Keratinocyte (primary cell): ENCODE data around the gene HSPB9. TPM values are rescaled to one million over a fixed set of nuclear protein-coding genes. Genes with fewer than 3 reads are reported as not detected.

Source experiments
- DNase-seq: peaks from one replicate; pipeline ENCODE4 v3.0.0-alpha.2; 2011; ENCODE audit warnings: low read depth, missing footprints, low spot score
- FAIRE-seq: peaks from 2 replicates; lab custom pipeline; 2011; peaks lifted over from hg19 to GRCh38; lab: Jason Lieb, UNC
- H2AFZ ChIP-seq: 2 replicates; pipeline ENCODE4 v1.6.0; 2012; ENCODE audit warnings: low read length, control low read depth, inconsistent platforms; ENCODE audit not compliant: control insufficient read depth
- H3K27ac ChIP-seq: 2 replicates; pipeline ENCODE4 v1.5.1; 2011; ENCODE audit warnings: low read length; ENCODE audit not compliant: control insufficient read depth, insufficient read depth
- H3K27me3 ChIP-seq: 3 replicates; pipeline ENCODE4 v1.6.0; 2011; ENCODE audit warnings: low read length; ENCODE audit not compliant: control insufficient read depth, insufficient read depth; ENCODE audit errors: extremely low read depth
- H3K36me3 ChIP-seq, 2 experiments: 2 replicates in 1 of 2; 3 replicates in 1 of 2; pipeline ENCODE4 v1.5.1; 2011; ENCODE audit warnings: low read length in 2 of 2, mild to moderate bottlenecking in 1 of 2; ENCODE audit not compliant: control insufficient read depth in 2 of 2, insufficient read depth in 2 of 2; ENCODE audit errors: extremely low read depth in 1 of 2
- H3K4me1 ChIP-seq: 3 replicates; pipeline ENCODE4 v1.5.1; 2011; ENCODE audit warnings: low read length; ENCODE audit not compliant: control insufficient read depth, insufficient read depth; ENCODE audit errors: extremely low read depth
- H3K4me2 ChIP-seq: 3 replicates; pipeline ENCODE4 v1.6.0; 2011; ENCODE audit warnings: low read depth, low read length; ENCODE audit not compliant: control insufficient read depth, insufficient read depth; ENCODE audit errors: extremely low read depth
- H3K4me3 ChIP-seq, 3 experiments: fragments of 200-600 bp in 1 of 3; sonication (generic) in 1 of 3; 2 replicates in 2 of 3; 3 replicates in 1 of 3; pipeline ENCODE4 v1.5.1; 2011 to 2016; ENCODE audit warnings: low read length in 3 of 3, mild to moderate bottlenecking in 3 of 3, control low read depth in 2 of 3, inconsistent platforms in 1 of 3, low read depth in 1 of 3, mixed read lengths in 1 of 3, mixed run types in 1 of 3, moderate library complexity in 1 of 3; ENCODE audit not compliant: control insufficient read depth in 2 of 3, insufficient read depth in 2 of 3; ENCODE audit errors: extremely low read depth in 1 of 3
- H3K79me2 ChIP-seq: 2 replicates; pipeline ENCODE4 v1.6.0; 2012; ENCODE audit warnings: low read length; ENCODE audit not compliant: control insufficient read depth, insufficient read depth
- H3K9ac ChIP-seq: 3 replicates; pipeline ENCODE4 v1.6.0; 2011; ENCODE audit warnings: low read length; ENCODE audit not compliant: control insufficient read depth, insufficient read depth; ENCODE audit errors: extremely low read depth
- H3K9me1 ChIP-seq: 3 replicates; pipeline ENCODE4 v1.6.0; 2011; ENCODE audit warnings: low read length; ENCODE audit not compliant: control insufficient read depth, insufficient read depth; ENCODE audit errors: extremely low read depth
- H3K9me3 ChIP-seq: 2 replicates; pipeline ENCODE4 v1.5.1; 2012; ENCODE audit warnings: low read depth, low read length; ENCODE audit not compliant: control insufficient read depth
- H4K20me1 ChIP-seq: 3 replicates; pipeline ENCODE4 v1.6.0; 2011; ENCODE audit warnings: low read length; ENCODE audit not compliant: control insufficient read depth, insufficient read depth; ENCODE audit errors: extremely low read depth
- EZH2 ChIP-seq: IDR thresholded peaks from one replicate; pipeline ENCODE4 v1.6.1; 2012; ENCODE audit warnings: inconsistent platforms, mild to moderate bottlenecking, low read length, moderate library complexity
- dilution Hi-C: fragments of 300-500 bp; cut with MboI; formaldehyde crosslinking; loops from one replicate; pipeline ENCODE4 v1.7.0; 2020; ENCODE audit warnings: low sequenced_read_pairs; ENCODE audit not compliant: extremely low pct_ligation_motif_present
- polyA plus RNA-seq, 5 experiments: library from polyadenylated mRNA; depleted of rRNA in 3 of 5; stranded (reverse) in 3 of 5; stranded (forward) in 1 of 5; unstranded in 1 of 5; fragments of >200 nt; gene quantifications; 1 replicate in 1 of 5; 2 replicates in 3 of 5; 3 replicates in 1 of 5; pipeline versions ENCODE4 v1.2.1 to v1.2.3, GENCODE V29; 2011 to 2012; ENCODE audit warnings: missing spikeins in 2 of 5, low read depth in 1 of 5, low replicate concordance in 1 of 5
- TF ChIP-seq, protein P1 (sequence below), 3 experiments: IDR thresholded peaks in 1 of 3; conservative IDR thresholded peaks in 1 of 3; optimal IDR thresholded peaks in 1 of 3; 2 replicates in 2 of 3; 3 replicates in 1 of 3; pipeline versions ENCODE3 to v1.5.1; 2011; ENCODE audit warnings: low read length in 3 of 3, mild to moderate bottlenecking in 3 of 3, moderate library complexity in 2 of 3, control low read depth in 1 of 3, inconsistent platforms in 1 of 3; ENCODE audit not compliant: insufficient read depth in 2 of 3; ENCODE audit errors: extremely low read depth in 1 of 3

Gene HSPB9
- polyA plus RNA-seq, 1 donor (not counting 4 experiments of a cell fraction or from before 2014, with no cell fraction given), result not detected

DNA sequence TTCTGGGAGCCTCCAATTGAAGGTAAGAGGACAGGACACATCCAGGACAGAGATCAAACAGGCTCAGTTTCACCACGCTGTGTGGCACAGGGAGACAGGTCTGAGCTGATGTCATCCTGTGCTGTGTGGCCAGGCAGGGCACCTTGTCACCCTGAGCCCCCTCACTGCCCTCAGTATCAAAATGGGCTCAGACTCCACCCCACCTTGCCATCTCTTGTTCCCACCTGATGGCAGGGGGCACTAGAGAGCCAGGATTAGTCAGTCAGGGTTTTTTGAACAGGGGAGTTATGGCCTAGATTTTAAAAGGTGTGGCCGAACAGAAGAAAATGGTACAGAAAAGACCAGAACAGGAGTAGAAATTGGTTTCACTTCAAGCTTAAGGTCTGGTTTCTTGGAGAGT lies 4.1 kb upstream of the HSPB9 start:
- H2AFZ ChIP-seq, result no peak overlapping the region
- H3K4me1 ChIP-seq, result peaks cover 28% of the 10 kb centered on the region

DNA sequence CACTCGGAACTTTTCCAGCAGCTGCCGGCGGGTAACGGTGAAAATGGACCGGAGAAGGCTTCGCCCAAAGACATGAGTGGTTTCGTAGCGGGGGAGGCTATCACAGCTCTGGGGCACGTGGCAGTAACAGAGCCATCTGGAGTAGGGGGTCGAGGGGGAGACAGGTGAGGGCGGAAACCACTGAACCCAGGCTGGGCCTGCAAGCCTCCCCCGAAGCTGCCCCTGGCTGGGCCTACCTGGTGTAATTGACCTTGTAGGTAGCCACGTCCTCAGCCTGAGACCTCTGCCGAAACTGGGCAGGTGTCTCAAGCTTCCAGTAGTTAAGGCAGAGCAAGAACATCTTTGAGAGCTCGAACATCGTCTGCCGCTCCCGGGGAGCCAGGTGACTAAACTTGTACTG lies 3.3 kb upstream of the HSPB9 start:
- H2AFZ ChIP-seq, result no peak overlapping the region
- H3K4me1 ChIP-seq, result peaks cover 27% of the 10 kb centered on the region
- dilution Hi-C loops, result no loop called here
- no peak overlapping the region for H3K4me3 ChIP-seq
- no peak overlapping the region for H3K27ac ChIP-seq
- no peak for DNase-seq
- no peak overlapping the region for H3K9ac ChIP-seq
- H3K79me2 ChIP-seq, result peaks cover 3% of the 10 kb centered on the region
- TF ChIP-seq, protein P1, sequence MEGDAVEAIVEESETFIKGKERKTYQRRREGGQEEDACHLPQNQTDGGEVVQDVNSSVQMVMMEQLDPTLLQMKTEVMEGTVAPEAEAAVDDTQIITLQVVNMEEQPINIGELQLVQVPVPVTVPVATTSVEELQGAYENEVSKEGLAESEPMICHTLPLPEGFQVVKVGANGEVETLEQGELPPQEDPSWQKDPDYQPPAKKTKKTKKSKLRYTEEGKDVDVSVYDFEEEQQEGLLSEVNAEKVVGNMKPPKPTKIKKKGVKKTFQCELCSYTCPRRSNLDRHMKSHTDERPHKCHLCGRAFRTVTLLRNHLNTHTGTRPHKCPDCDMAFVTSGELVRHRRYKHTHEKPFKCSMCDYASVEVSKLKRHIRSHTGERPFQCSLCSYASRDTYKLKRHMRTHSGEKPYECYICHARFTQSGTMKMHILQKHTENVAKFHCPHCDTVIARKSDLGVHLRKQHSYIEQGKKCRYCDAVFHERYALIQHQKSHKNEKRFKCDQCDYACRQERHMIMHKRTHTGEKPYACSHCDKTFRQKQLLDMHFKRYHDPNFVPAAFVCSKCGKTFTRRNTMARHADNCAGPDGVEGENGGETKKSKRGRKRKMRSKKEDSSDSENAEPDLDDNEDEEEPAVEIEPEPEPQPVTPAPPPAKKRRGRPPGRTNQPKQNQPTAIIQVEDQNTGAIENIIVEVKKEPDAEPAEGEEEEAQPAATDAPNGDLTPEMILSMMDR (optimal IDR thresholded peaks at IDR 0.05 in 1 of 3, IDR thresholded peaks at IDR 0.05 in 1 of 3, conservative IDR thresholded peaks at IDR 0.05 in 1 of 3; ENCODE audit: extremely low read depth in 1 of 3, insufficient read depth in 2 of 3, low read length in 3 of 3), result no peak
- no peak for TF ChIP-seq EZH2
- peaks cover 16 to 26% of the 10 kb centered on the region in 2 experiments for H3K36me3 ChIP-seq
- H3K9me1 ChIP-seq, result no peaks in the 10 kb centered on the region
- no peak overlapping the region for H3K4me2 ChIP-seq
- no peaks in the 10 kb centered on the region for H3K9me3 ChIP-seq
- no peaks in the 10 kb centered on the region for H3K27me3 ChIP-seq
- no peak for FAIRE-seq
- H4K20me1 ChIP-seq, result no peaks in the 10 kb centered on the region

More for the DNA sequence above, 4.1 kb upstream of the HSPB9 start:
- no peak for FAIRE-seq
- H3K79me2 ChIP-seq, result peaks cover 3% of the 10 kb centered on the region
- H3K9ac ChIP-seq, result no peak overlapping the region
- H3K9me1 ChIP-seq, result no peaks in the 10 kb centered on the region
- H3K36me3 ChIP-seq, result peaks cover 18 to 26% of the 10 kb centered on the region in 2 experiments
- no peak for DNase-seq
- H4K20me1 ChIP-seq, result no peaks in the 10 kb centered on the region
- no peaks in the 10 kb centered on the region for H3K9me3 ChIP-seq
- no peak overlapping the region for H3K4me3 ChIP-seq
- H3K27me3 ChIP-seq, result no peaks in the 10 kb centered on the region
- no peak overlapping the region for H3K4me2 ChIP-seq
- TF ChIP-seq, protein P1 (optimal IDR thresholded peaks at IDR 0.05 in 1 of 3, IDR thresholded peaks at IDR 0.05 in 1 of 3, conservative IDR thresholded peaks at IDR 0.05 in 1 of 3; ENCODE audit: extremely low read depth in 1 of 3, insufficient read depth in 2 of 3, low read length in 3 of 3), result peak; percentile 29 to 72 (median 59)
- no peak for TF ChIP-seq EZH2
- no peak overlapping the region for H3K27ac ChIP-seq
- dilution Hi-C loops, result no loop called here
